Testis (tissue), 3 donors: Measurements from ENCODE around the gene MYOZ3. TPM values are rescaled to one million over a fixed set of nuclear protein-coding genes. Genes with fewer than 3 reads are reported as not detected.
A peak's percentile ranks its signal among the peaks of the same experiment; 100 is the strongest.

ENCODE experiments used
- DNase-seq: peaks from one replicate; pipeline ENCODE4 v3.0.0-alpha.2; 2019
- H3K27ac ChIP-seq, 2 donors: fragments of 200-600 bp; sonication (generic); one replicate each; pipeline ENCODE4 v1.5.1; 2019
- H3K27me3 ChIP-seq: fragments of 200-600 bp; sonication (generic); one replicate; pipeline ENCODE4 v1.5.1; 2019
- H3K36me3 ChIP-seq: fragments of 200-600 bp; sonication (generic); one replicate; pipeline ENCODE4 v1.5.1; 2017; ENCODE audit warnings: low read depth; ENCODE audit errors: missing control alignments
- H3K4me1 ChIP-seq: fragments of 200-600 bp; sonication (generic); one replicate; pipeline ENCODE4 v1.5.1; 2019
- H3K4me3 ChIP-seq, 2 donors: fragments of 200-600 bp; sonication (generic); one replicate each; pipeline ENCODE4 v1.5.1; 2017 to 2019
- H3K9me3 ChIP-seq: fragments of 200-600 bp; sonication (generic); one replicate; pipeline ENCODE4 v1.5.1; 2017
- CTCF ChIP-seq, 3 experiments: fragments of 450-650 bp in 2 of 3; fragments of 200-600 bp in 1 of 3; sonication (generic) in 1 of 3; IDR thresholded peaks; one replicate each; pipeline ENCODE4 v1.5.1; 2016 to 2019; ENCODE audit warnings: antibody characterized with exemption in 3 of 3, mild to moderate bottlenecking in 2 of 3, moderate library complexity in 1 of 3
- POLR2A ChIP-seq: fragments of 450-650 bp; IDR thresholded peaks from one replicate; pipeline ENCODE4 v1.6.1; 2017; ENCODE audit warnings: antibody characterized with exemption, mild to moderate bottlenecking, moderate library complexity
- WGBS, 2 donors: methylation state at CpG; one replicate each; pipeline ENCODE4 v1.1.5; 2018; 5-methylcytosine and 5-hydroxymethylcytosine counted together
- intact Hi-C: fragments of 100-400 bp; cut with DNase I; formaldehyde crosslinking; loops from one replicate; pipeline ENCODE4 v1.15.1; 2023; ENCODE audit warnings: low total_unique reads
- polyA plus RNA-seq: library from polyadenylated mRNA; stranded (reverse); fragments of 350-450 nt; fragmentation: Illumina TruSeq; extraction: RNeasy Lipid Tissue Mini Kit (QIAGEN cat#74804); gene quantifications from one replicate; pipeline ENCODE4 v1.2.3, GENCODE V29; 2014; ENCODE audit warnings: low read depth, low replicate concordance; ENCODE audit not compliant: insufficient read depth
- total RNA-seq, 2 donors: library from RNA; depleted of rRNA; stranded (reverse); fragments of >200 nt; gene quantifications; one replicate each; pipeline ENCODE4 v1.2.3, GENCODE V29; 2016

The MYOZ3 gene
- total and polyA plus RNA-seq, 3 donors from 2014 or later: 10.4 to 12.7 (median 12.0) TPM

DNA sequence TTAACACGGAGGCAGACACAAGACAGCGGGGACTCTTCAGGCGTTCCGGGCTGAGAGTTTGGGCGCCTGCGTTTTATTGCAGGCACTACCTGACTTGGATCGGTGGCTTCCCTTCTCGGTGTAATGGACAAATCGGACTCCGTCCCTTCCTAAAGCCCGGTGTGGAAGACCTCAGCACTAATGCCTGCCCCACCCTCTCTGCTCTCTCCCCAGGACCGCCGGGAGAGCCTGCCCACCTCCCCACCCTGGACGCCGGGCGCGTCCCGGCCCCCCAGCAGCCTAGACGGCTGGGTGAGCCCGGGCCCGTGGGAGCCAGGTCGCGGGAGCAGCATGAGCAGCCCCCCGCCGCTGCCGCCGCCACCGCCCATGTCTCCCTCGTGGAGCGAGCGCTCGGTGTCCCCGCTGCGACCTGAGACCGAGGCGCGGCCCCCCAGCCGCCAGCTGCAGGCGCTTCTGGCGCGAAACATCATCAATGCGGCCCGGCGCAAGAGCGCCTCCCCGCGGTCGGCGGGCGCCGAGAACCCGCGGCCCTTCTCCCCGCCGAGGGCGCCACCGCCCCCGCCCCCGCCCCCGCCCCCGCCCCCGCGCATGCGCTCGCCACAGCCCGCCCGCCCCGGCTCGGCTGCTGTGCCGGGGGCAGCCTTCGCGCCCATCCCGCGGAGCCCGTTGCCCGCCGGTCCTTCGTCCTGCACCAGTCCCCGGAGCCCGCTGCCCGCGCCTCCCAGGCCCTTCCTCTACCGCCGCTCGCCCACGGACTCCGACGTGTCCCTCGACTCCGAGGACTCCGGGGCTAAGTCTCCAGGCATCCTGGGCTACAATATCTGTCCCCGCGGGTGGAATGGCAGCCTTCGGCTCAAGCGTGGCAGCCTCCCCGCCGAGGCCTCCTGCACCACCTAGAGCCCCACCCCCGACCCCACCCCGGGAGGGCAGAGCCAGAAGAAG is 4.6 kb upstream of the MYOZ3 start:
- DNase-seq: peak; percentile 76
- H3K27ac ChIP-seq: peak overlapping the region; percentile 79
- intact Hi-C loops: loop anchor here (10.0 kb wide), 1 partner anchor 62 kb away; no protein-coding TSS in a partner anchor

GRCh38 chr5:150658121-150658520 is 2.9 kb upstream of the MYOZ3 start:
- Histone ChIP-seq H3K27ac (peak overlapping the region in 1 of 2 donors; percentile 79), H3K4me1 (peaks cover 55% of the 10 kb centered on the region), H3K9me3 (no peaks in the 10 kb centered on the region), H3K4me3 (no peak overlapping the region), H3K27me3 (no peaks in the 10 kb centered on the region), H3K36me3 (no peaks in the 10 kb centered on the region)
- TF ChIP-seq CTCF (IDR thresholded peaks at IDR 0.05) (no peak), POLR2A (no peak)
- 82 to 96% methylated on average over 4 of the region's 4 CpGs for WGBS, 2 donors
- intact Hi-C loops: loop anchor here (10.0 kb wide), 1 partner anchor 63 kb away; no protein-coding TSS in a partner anchor
- DNase-seq: no peak

More for the DNA sequence above, 4.6 kb upstream of the MYOZ3 start:
- H3K4me1 ChIP-seq: peaks cover 72% of the 10 kb centered on the region
- H3K27me3 ChIP-seq: no peaks in the 10 kb centered on the region
- H3K36me3 ChIP-seq: no peaks in the 10 kb centered on the region
- 9 to 25% methylated on average over 13 to 35 of the region's 99 CpGs for WGBS, 2 donors
- peak overlapping the region; percentile 55 to 63 for H3K4me3 ChIP-seq
- no peaks in the 10 kb centered on the region for H3K9me3 ChIP-seq
- TF ChIP-seq CTCF (IDR thresholded peaks at IDR 0.05) (peak; percentile 30 to 67 (median 64)), POLR2A (no peak)

GRCh38 chr5:150658699-150659265 is 2.3 kb upstream of the MYOZ3 start:
- Histone ChIP-seq H3K36me3 (no peaks in the 10 kb centered on the region), H3K27me3 (no peaks in the 10 kb centered on the region), H3K27ac (no peak overlapping the region), H3K4me3 (no peak overlapping the region), H3K9me3 (no peaks in the 10 kb centered on the region), H3K4me1 (peaks cover 49% of the 10 kb centered on the region)
- TF ChIP-seq POLR2A (no peak), CTCF (IDR thresholded peaks at IDR 0.05) (no peak)
- no peak for DNase-seq
- WGBS, 2 donors: 45 to 59% methylated on average over 3 of the region's 3 CpGs
- intact Hi-C loops: loop anchor here (10.0 kb wide), 1 partner anchor 64 kb away; no protein-coding TSS in a partner anchor

DNA sequence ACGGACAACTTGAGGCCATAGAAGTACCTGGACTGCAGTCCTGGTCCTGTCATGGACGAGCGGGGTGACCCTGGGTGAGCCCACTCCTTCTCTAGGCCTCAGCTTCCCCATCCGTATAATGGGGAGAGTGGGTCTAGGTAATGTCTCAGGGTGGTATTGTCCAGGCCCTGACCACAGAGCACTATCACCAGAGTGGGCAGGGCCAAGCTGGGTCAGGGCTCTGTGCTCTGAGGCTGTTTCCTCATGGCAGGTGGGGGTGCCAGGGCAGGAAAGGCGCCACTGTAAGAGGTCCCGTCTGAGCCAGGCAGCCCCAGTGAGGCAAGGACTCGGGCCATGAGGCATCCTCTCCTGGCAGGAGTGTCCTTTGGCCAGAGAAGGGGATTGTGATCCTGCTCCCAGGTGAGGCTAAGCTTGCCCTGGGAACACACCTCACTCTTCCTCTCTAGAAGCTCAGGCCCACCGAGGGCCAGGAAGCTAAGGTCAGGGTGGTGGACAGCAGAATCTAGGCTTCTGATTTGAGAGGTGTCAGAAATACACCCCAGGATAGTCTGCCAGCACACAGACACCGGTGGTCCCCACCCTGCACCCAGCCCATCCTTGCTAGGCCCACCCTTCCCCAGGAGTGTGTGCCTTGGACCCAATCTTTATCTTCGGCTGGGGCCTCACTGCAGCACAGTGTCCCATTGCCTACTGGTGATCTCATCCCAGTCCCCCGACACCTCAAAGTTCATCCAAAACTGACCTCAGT is 1.5 kb upstream of the MYOZ3 start:
- Histone ChIP-seq H3K4me1 (peaks cover 46% of the 10 kb centered on the region), H3K36me3 (no peaks in the 10 kb centered on the region), H3K9me3 (no peaks in the 10 kb centered on the region), H3K4me3 (no peak overlapping the region), H3K27ac (peak overlapping the region in 1 of 2 donors; percentile 61), H3K27me3 (no peaks in the 10 kb centered on the region)
- TF ChIP-seq POLR2A: no peak
- TF ChIP-seq CTCF (IDR thresholded peaks at IDR 0.05): no peak
- 87 to 91% methylated on average over 8 to 11 of the region's 11 CpGs for WGBS, 2 donors
- peak; percentile 10 for DNase-seq
- intact Hi-C loops: loop anchor here (10.0 kb wide), 1 partner anchor 65 kb away; no protein-coding TSS in a partner anchor
